GM12878 (cell line): Measurements from ENCODE around the gene NR2F2.

Source experiments
- CHD4 ChIP-seq: fragments of 200-600 bp; sonication (generic); IDR thresholded peaks from 2 replicates; pipeline ENCODE4 v1.6.1; 2016; ENCODE audit warnings: mild to moderate bottlenecking
- CTCF ChIP-seq, 3 experiments: IDR thresholded peaks in 2 of 3; conservative IDR thresholded peaks in 1 of 3; 2 replicates each; pipeline ENCODE4 v1.5.1; 2011; ENCODE audit warnings: low read depth in 3 of 3, low read length in 3 of 3, mild to moderate bottlenecking in 3 of 3, control low read depth in 2 of 3, moderate library complexity in 2 of 3, inconsistent platforms in 1 of 3, mixed read lengths in 1 of 3; ENCODE audit not compliant: control insufficient read depth in 2 of 3, insufficient read depth in 1 of 3; ENCODE audit errors: extremely low read depth in 1 of 3
- E2F8 ChIP-seq: fragments of 450-650 bp; IDR thresholded peaks from 2 replicates; pipeline ENCODE4 v1.6.1; 2018; ENCODE audit warnings: mild to moderate bottlenecking, low read depth, moderate library complexity; ENCODE audit not compliant: partially characterized antibody
- EZH2 ChIP-seq: IDR thresholded peaks from 2 replicates; pipeline ENCODE4 v1.6.1; 2012; ENCODE audit warnings: low read depth, mild to moderate bottlenecking, control low read depth, inconsistent platforms, low read length, borderline replicate concordance; ENCODE audit not compliant: control insufficient read depth
- JUND ChIP-seq: IDR thresholded peaks from 2 replicates; pipeline ENCODE4 v1.6.1; 2012; ENCODE audit warnings: low read depth, mild to moderate bottlenecking, low read length, improper control_type of control experiment, moderate library complexity
- KAT2A ChIP-seq: conservative IDR thresholded peaks from 2 replicates; pipeline ENCODE4 v1.6.1; 2011; ENCODE audit warnings: low read depth, low read length; ENCODE audit not compliant: control insufficient read depth
- MYC ChIP-seq: IDR thresholded peaks from 2 replicates; pipeline ENCODE4 v1.6.1; 2011; ENCODE audit warnings: mild to moderate bottlenecking, low read length, moderate library complexity, inconsistent platforms; ENCODE audit not compliant: insufficient read depth, insufficient replicate concordance, insufficient read length, severe bottlenecking
- POLR2A ChIP-seq: IDR thresholded peaks from 2 replicates; pipeline ENCODE4 v1.6.1; 2011; ENCODE audit warnings: low read depth, mild to moderate bottlenecking, low read length
- SRF ChIP-seq, 2 experiments: IDR thresholded peaks; 2 replicates each; pipeline ENCODE4 v1.6.1; 2011; ENCODE audit warnings: low read depth in 2 of 2, low read length in 2 of 2, mild to moderate bottlenecking in 1 of 2, moderate library complexity in 1 of 2
- ZBTB33 ChIP-seq: fragments of 450-650 bp; IDR thresholded peaks from 2 replicates; pipeline ENCODE4 v1.6.1; 2017; ENCODE audit warnings: mild to moderate bottlenecking
- ZNF24 ChIP-seq: fragments of 450-650 bp; IDR thresholded peaks from 2 replicates; pipeline ENCODE4 v1.6.1; 2017; ENCODE audit warnings: antibody characterized with exemption, mild to moderate bottlenecking
- ZNF384 ChIP-seq: IDR thresholded peaks from 2 replicates; pipeline ENCODE4 v1.6.1; 2012; ENCODE audit warnings: low read depth, mild to moderate bottlenecking, low read length, improper control_type of control experiment, borderline replicate concordance

DNA sequence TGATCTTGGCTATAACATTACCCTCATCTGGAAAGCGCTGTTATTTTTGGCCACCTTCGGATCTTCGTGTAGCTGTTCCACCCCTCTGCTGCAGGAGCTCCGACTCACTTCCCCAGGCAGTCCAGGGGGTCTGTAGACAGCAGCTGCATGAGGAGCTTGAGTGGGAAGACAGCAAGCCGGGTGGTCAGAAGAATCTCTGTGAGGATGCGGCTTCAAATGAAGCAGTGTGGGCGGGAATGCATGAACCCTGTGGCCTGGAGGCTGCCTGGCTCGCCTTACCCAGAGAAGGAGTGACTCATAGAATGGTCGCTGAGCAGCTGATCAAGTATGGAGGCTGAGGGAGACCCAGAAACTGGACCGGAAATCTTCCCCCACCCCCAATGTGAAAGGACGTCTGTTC is 45.2 kb upstream of the NR2F2 start:
- TF ChIP-seq CTCF (IDR thresholded peaks at IDR 0.05 in 2 of 3, conservative IDR thresholded peaks at IDR 0.05 in 1 of 3; ENCODE audit: control insufficient read depth in 2 of 3, extremely low read depth in 1 of 3, insufficient read depth in 1 of 3, low read depth in 3 of 3, low read length in 3 of 3) (no peak), POLR2A (no peak), MYC (no peak), EZH2 (no peak), CHD4 (no peak), KAT2A (no peak), JUND (no peak), ZNF24 (no peak), E2F8 (no peak), SRF (IDR thresholded peaks at IDR 0.05; ENCODE audit: low read depth in 2 of 2, low read length in 2 of 2) (no peak), ZNF384 (no peak), ZBTB33 (no peak)
